ENCODE measurements around the gene TLL2.
A peak's percentile ranks its signal among the peaks of the same experiment; 100 is the strongest.
"Not testable (repeated sequence)": the region's sequence is repeated elsewhere in the genome, so short reads cannot be mapped to it uniquely, and the experiment has no call there.

The TLL2 gene

DNA sequence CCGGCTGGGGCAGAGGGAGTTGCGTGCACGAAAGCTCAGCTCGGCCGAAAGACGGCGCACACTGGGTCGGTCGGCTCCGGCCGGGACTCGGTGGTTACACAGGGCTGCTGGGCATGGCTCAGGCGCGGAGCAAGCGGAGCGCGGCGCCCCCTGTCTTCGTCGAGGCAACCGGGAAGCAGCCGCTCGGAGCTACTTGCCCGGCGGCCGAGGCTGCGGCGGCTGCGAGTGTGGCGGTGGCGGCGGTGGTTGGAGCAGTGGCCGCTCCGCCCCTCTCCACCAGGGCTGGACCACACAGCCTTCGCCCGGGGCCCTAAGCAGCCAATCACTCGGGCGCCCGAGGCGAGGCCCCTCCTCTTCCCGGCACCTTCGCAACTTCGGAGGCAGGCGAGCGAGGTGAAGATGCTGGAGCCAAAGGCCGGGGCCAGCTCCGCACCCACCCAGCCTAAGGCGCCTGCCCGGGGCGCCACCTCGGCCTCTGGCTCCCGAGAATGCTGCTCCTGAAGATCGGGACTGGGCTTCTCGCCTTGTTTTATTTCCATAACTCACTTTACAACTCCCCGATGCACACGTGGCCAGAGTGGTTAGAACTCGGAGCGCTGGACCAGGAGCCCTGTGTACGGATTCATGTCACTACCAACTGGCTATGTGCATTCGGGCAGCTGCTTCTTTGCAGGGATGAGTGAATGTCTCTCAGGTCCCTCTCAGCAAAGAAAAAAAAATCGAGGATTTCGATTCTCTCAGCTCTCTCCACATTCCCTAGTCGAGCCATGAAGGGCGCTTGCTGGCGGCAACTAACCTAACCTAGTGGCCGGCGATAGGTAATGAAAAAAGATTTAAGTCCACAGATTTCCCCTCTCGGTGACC, at the start of gene TLL2:
Gene TLL2, minus strand, starts transcription at position 229 of the 864 bp plus-strand sequence. CDS start 241 bp downstream, outside the sequence.
- DNase-seq = peak; percentile 90

DNA sequence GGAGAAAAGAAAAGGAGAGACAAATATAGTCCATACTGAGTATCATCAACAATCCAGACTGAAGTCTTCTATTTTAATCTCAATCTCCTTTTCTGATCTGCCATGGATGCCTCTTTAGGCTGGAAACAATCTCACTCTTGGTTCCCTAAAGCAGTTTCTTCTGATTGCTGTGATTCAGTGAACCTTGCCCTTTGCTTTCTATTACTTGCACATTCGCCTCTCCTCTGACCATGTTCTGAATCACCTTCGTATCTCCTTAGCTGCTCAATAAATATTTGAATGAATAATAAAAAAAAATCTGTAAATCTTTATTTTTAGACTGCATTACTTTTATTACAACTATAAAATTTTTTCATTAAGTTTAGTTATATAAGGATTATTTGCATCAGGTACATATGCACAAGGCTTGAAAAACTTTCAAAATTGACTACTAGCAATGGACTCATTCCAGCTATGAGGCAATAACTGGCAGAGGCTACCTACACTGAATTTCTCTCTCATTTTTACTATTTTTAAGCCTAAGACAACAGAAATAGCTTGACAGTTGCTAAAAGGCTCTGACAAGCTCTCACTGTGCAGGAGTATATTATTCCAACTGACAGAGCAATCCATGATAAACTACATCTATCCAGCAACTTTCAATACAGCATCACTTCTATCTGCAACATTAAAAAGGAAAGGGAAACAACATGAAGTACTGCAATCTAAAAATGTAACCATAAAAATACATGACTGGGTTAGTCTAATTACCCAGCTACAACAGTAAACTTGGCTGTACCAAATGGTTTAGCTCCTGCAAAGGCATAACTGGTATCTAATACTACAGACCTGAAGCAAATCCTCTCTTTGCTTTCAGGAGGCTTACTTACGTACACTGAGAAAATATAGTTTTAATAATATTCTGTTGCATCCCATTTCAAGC, 47.5 kb upstream of the TLL2 start:
- no peak for DNase-seq

DNA sequence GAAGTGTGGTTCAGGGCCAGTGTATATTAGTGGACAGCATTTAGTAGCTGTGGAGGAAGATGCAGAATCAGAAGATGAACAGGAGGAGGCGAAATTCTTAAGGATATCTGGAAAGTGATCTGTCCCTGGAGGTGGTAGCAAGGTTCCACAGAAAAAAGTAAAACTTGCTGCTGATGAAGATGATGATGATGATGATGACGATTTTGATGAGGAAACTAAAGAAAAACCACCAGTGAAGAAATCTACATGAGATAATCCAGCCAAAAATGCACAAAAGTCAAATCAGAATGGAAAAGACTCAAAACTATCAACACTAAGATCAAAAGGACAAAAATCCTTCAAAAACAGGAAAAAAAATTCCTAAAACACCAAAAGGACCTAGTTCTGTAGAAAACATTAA, 46.8 kb upstream of the TLL2 start:
- no peak for DNase-seq

DNA sequence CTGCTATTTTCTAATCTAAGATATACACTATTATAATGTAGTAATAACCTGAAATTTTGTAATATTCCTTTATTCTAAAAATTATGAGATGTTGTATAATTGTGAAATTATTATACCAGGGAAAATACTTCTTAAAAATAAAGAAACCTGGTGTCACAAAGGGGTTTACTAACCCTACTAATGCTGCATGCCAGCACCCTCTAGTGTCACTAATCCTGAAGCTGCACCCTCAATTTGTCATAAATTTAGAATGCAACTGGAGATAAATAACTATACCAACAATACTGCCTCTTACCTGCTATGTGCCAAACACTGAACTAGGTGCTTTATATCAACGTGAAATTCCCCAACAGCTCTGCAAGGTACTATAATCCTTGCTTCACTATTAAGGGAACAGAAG, 42.3 kb upstream of the TLL2 start:
- DNase-seq = peak; percentile 62

DNA sequence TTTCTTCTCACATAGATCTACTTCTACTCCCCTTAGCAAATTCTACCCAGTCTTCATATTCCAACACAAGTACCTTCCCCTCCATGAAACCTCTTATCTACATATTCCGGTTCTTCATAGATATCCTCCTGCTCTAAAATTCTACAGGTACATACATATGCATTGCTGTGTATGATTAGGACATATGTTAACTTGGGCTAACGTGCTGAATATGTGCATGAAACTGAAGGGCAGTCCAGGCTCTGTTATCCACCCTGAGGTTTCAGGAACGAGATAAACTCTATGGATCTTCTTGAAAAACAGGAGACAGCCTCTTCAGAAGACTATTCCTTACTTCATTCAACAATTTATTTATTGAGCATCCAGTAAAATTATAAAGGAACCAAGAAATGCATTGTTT, 41.6 kb upstream of the TLL2 start:
- no peak for DNase-seq

DNA sequence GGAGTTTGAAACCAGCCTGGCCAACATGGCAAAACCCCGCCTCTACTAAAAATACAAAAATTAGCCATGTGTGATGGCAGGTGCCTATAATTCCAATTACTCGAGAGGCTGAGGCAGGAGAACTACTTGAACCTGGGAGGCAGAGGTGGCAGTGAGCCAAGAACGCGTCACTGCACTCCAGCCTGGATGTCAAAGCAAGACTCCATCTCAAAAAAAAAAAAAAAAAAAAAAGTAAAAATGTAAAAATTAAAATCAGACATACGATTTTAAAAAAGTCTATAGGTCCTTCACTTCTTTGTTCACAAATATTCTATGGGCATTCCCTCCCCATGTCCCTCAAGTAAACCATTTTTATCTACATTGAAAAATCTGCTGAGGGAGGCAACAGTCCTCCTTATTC, 34.9 kb upstream of the TLL2 start:
- DNase-seq = no peak

DNA sequence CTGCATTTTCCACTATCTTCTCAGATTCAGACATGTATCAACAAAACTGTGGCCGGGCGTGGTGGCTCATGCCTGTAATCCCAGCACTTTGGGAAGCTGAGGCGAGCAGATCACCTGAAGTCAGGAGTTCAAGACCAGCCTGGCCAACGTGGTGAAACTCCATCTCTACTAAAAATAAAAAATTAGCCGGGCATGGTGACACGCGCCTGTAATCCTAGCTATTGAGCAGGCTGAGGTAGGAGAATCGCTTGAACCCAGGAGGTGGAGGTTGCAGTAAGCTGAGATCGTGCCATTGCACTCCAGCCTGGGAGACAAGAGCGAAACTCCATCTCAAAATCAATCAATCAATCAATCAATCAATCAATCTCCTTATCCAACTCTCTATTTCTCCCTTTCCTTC, 31.8 kb upstream of the TLL2 start:
- not testable (repeated sequence) for DNase-seq

DNA sequence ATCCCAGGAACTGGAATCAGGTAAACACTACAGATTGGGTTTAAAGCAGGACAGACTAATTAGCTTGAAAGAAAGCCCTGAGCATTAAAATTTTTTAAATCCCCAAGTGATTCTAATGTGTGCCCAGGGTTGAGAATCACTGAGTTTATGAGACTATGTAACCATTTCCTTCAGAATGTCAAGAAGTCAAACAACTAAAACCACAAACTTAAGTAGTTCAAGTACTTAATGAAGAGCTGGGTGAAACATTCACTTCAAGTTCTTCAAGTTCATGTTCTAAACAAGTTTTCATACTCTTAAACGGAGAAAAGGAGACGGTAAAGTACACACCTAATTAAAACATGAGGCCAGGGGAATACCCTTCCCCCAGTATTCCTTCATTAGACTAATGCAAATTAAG, 28.2 kb upstream of the TLL2 start:
- no peak for DNase-seq

DNA sequence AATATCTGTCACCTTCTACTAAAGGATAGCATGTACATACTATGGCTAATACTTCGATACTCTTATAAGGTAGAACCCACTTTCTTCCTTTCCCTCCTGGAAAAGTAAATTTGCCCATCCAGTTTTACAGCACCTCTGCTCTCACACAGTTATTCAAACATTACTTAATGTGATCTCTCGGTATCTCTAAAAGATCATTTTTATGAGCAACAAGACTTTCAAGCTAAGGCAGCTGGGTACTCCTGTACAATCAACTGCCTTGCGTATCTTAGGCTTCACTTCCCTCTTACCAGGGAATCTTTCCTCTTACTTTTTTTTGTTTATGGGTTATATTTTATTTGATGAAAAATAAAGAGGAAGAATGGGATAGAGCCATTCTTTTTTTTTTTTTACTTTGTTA, 26.5 kb upstream of the TLL2 start:
- no peak for DNase-seq

DNA sequence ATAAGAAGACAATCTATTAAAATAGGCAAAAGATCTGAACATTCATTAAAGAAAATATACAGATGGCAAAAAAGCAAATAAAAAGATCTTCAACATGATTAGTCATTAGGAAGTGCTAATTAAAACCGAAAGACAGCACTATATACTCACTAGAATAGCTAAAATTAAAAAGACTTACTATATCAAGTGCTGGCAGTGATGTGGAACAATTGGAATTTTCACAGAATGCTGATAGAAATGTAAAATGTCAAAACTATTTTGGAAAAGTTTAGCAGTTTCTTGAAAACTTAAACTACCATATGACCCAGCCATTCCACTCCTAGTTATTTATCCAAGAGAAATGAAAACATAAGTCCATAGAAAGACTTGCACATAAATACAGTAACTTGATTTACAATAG, 25.0 kb upstream of the TLL2 start:
- DNase-seq = no peak

DNA sequence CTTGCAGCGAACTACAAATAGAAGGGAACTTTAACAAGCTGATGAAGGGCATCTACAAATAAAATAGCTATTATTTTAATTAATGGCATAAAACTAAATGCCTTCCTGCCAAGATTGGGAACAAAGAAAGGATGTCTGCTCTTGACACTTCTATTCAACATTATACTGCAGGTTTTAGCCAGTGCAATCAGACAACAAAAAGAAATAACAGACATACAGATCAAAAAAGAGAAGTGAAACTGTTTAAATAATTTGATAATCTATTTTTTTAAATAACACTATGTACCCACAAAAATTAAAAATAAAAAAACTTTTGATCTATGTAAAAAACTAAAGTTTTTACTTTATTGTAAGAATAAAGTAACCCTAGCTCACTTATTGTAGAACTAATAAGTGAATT, 22.4 kb upstream of the TLL2 start:
- DNase-seq = no peak

DNA sequence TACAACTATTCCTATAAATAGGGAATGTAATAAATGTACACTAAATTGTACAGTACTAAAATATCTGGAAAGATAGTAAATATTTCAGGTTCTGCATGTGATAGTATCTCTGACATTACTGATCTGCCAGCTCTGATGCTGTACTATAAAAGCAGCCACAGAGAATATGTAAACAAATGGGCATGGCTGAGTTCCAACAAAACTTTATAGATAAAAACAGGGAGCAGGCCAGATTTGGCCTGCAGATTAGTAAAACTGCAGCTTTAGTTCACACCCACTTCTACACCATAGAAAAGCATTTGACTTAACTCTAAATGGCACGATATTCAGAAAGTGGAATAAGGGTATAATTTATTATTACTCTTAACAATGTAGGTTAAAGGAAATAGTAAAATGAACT, 18.8 kb upstream of the TLL2 start:
- peak; percentile 49 for DNase-seq

DNA sequence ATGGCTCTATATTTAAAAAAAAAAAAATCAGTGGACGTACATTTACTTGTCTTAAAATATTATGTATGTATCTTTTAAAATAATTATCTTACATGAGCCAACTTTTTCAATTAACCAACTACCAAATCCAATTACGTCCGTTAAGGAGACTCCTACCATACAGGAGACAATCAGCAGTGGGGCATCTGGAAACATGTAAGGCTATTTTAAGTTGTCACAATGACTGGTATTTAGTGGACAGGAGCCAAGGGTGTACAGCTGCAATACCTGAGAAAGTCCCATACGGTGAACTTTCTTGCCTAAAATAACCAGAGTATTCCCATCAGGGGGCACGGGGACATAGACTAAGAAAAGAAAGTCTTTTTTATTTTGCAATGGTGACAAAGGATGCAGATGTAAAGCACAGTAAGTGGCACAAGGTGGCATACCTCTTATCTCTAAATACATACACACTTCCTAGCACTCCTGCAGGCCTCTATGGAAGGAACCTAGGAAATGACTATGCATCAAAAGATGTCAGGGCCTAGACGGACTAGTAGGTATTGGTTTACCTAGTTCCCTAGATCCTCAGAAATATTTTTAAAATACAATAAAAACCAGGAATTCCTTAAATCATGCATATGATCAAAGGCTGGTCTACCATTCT, 16.0 kb upstream of the TLL2 start:
- DNase-seq = peak; percentile 23

DNA sequence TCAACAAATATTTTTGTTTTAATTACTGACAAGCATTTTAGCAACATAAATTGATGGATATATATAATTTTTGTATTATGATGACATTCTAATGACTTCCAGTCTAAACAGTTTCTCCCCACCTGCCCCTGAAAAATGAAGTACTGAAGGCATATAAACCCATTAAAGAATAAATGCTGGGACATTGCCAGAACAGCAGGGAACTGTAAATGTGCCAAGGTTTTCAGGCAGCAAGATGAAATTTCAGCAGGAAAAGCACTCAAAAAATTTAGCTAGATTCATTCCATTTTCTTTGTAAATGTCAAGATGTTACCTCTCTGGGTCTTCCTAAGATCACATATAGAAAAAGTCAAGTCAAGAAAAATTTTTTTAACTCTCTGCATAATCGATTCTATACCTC, 11.0 kb upstream of the TLL2 start:
- no peak for DNase-seq

DNA sequence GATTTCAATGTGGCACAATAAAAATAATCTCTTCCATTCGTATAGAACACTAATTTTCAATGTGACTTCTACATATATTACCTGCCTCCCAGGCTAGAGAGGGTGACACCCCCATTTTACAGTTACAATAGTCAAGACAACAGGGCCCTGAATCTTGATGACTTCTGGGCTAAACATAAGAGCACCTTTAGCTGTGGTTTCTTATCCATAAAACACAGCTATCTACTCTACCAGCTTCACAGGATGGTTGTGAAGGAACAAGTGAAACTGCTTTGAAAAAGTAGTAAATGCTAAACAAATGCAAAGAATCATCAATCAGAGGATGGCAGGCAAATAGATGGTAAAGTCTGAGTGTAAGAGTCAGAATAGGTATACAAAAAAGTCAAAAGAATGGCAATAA, 3.6 kb upstream of the TLL2 start:
- peak; percentile 50 for DNase-seq

DNA sequence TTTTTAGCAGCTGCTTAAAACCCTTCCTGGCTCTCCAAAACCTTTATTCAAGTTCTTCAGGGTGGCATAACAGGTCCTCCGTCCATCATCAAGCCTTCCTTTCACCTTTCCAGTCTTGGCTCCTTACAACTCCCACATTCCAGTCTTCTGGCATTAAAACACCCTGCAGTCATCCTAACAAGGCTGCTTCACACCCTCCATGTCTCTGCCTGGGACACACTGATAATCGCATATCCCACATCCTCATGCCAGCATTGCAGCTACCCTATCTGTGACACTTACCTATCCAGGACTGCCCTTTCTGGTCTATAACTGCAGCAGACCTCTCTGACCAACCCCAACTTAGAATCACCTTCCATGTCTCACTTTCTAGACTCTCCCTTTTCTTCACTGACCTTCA, 2.6 kb upstream of the TLL2 start:
- DNase-seq = no peak

DNA sequence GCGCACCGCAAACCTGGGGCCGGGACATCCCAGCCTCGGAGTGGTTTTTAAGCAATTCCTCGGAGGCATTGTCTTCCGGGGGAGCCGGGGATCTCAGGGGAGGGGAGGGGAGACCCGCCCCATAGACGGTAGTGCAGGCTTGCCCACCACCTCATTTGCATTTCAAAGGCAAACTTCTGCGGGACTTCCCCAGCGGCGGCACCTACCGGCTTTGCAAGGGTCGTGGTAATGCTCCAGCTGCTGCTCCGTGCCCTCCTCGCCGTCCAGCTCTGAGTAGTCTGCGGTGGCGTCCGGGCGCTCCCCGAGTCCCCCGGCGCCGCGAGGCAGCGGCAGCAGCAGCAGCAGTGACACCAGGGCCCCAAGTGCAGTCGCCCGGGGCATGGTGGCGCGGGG, 425 bp downstream of the TLL2 start:
- no peak for DNase-seq

DNA sequence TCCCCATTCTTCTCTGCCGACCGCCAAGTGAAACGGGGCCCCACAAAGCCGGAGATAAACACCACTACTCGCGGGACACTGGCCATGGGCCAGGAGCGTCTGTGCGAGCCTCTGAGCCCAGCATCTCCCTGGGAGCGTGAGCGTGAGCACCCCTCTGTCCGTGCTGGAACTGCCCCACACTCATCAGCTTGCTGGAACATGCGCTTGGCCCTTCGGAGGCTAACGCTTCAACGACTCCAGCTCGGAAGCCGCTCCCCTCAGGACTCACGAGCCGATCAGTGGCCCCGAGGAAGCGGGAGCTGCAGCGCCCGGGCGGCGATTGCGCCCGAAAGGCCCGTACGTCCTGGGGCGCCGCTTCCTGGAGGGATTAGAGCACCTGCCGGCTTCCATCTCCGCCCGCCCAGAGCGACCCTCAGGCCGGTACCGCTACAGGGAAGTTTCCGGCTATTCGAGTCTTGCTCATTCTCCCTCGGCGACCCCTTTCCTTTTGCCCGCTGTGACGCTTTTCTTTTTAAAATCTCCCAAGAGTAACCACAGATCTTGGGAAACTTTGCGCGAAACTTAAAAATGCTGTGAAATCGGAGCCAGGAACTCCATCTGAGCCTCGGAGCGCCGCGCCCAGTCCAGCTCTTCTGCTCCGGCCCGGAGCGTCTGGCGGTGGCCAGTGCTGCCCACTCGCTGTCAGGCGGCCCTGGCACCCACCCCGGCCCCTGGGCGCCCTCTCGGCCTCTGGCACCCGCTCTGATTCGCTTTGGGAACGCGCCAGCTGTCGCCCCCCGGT, 1.0 kb downstream of the TLL2 start:
- peak; percentile 48 for DNase-seq

DNA sequence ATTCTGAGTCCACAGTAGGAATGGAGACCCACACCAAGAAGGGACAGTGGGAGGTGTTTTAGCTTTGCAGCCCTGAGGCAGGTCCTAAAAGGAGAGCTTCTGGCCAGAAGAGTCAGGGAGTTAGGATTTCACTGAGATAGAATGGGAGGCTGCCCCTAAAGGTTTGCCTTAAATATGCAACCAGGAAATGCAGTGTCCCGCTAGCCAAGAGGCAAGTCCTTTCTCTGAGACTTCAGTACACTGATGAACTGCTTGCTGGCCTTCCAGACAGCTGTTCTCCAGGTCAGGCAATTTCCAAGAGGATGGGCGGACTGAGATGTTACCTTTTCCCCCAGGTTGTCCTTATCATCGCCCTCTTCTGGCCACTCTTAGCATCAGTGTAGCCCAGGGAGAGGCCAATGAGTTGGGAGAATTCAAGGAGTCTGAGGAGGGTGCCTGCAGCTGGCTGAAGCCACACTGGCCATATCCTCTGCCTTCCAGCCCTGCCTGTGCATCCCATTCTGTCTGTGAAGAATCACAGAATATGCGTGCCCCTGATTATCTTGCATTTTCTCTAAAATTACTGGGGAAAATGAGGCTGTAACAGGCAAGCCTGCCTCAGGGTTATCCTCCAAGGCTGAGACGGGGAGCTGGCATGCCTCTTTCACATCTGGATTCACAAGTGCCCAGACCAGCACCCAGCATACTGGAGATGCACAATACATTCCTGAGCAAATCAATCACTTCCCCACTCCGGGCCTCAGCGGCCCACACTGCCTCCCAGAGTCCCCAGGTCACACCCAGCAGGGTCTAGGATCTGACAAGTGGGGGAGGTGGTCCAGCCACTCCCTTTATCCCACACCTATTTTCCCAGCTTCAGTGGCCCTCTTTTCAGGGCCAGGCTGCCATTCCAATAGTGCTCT, 2.4 kb downstream of the TLL2 start:
- peak; percentile 61 for DNase-seq

DNA sequence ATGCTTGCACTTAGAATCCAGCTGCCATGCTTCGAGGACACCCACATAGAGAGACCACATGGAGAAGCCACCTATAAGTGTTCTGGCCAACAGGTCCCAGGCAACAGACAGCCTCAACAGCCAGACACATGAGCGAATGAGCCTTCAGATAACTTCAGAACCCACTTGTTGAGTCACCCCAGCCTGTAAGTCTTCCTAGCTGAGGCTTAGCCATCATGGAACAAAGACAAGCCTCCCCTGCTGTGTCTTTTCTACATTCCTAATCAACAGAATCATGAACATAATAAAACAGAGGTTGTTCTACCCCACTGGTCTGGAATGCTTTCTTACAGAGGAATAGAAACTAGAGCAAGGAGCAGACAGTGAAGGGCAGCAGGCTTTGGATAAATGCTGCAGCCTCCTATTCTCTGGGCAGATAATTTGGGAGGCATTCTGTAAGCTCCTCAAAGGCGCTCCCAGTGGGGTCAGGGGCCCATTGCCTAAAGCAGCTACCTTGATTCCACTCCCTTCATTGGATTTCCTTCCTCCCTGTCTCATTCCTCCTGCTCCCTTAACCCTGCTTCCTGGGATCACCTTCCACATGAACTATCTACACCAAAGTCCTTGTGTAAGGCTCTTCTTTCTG, 4.6 kb downstream of the TLL2 start:
- DNase-seq = no peak

DNA sequence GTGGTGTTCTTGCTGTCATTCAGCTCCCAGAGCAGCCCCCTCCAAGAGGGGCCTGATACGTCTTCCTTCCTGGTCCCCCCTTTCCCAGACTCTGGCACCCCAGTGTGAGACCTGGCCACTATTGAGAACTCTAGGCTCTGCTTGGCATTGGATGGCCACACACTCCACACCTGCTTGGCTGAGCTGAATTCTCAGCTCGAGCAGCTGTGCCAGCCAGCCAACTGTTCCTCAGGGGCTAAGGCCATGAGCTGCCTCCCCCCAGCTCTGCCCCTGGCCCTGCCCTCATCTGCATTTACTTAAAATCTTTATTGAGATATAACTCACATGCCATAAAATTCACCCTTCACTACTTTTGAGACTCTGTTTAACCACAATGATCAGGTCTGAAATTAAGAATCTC, 6.7 kb downstream of the TLL2 start:
- DNase-seq = no peak
